Measurements from ENCODE around the gene RAB8B.

GRCh38 chr15:63163217-63163616, 26.2 kb upstream of the RAB8B start:
- TF ChIP-seq CTCF (IDR thresholded peaks at IDR 0.05) = no peak
- no peak for TF ChIP-seq POLR2A (IDR thresholded peaks at IDR 0.05)

Data from testis (tissue), 2 donors.